ENCODE measurements around the gene USP3. TPM values are rescaled to one million over a fixed set of nuclear protein-coding genes. Genes with fewer than 3 reads are reported as not detected.

USP3 gene
- total RNA-seq, 2 experiments from 2014 or later = 37.3 to 42.2 TPM

DNA sequence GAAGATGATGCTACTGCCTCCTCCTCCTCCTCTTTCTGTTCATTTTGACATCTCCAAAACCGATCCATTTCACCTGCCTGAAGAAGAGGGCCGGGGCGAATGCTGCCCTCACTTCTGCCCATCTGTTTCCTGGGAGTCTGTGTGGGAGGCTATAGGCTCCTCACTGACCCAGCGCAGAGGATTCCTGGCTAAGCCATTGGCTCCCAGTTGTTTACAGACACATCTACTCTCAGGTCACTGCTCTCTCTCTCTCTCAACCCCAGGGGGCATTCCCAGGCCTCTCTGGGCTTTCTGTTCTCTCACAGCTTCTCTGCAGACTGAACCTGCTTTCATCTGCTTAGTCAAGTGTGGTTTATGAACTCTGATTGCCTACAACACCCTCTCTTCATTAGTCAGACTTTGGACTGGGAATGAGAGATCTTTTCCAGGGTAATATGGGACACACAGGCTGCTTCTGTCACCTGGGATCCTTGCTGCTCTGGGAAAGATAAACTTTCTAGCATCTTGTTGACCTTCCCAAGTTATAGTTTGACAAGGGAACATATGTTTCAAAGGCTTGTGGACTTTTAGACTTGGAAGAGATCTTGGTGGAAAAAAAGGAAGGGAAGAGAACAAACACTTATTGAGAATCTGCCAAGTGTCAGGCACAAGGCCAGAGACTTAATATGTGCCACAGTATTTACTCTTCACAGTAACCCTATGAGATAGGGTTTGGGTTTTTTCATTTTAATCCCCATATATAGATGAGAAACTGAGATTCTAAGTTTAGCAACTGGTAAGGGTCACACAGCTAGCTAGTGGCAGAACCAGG lies 30.2 kb upstream of the USP3 start:
- CTCF ChIA-PET = interaction anchor here (0.6 to 1.8 kb wide), 5 partner anchors 13 to 1409 kb away, joined by 3 to 4 read pairs (median 4); no protein-coding TSS in a partner anchor
- POLR2A ChIA-PET = interaction anchor here (1.0 to 1.4 kb wide), 3 partner anchors 13 to 31 kb away, joined by 3 read pairs; no protein-coding TSS in a partner anchor

DNA sequence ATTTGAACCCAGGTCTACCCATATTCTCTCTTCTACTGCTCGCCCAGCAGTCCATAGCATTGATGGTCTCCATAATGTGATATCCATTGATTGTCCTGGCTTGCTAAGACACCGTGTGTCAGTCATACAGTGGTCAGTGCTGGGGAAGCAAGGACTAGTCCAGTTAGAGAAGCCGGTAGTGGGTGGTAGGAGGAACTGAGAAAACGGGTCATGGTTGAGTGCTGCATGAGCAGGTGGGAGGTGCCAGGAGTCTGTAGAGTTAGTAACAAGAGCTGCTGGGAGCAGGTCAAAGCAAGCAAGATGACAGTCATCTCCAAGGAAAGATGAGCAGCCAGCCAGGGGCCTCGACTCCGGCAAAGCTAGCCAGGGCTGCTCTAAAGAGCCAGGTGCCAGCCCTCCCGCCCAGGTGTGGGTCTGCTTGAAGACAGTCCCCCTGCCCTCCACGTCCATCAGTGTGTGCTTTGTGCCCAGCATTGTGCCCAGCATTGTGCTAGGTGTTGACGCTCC lies 29.5 kb upstream of the USP3 start:
- POLR2A ChIA-PET = interaction anchor here (1.1 to 1.4 kb wide), 2 partner anchors 12 to 30 kb away, joined by 3 read pairs; no protein-coding TSS in a partner anchor
- CTCF ChIA-PET = interaction anchor here (1.1 to 1.8 kb wide), 4 partner anchors 12 to 124 kb away, joined by 3 to 4 read pairs (median 3); no protein-coding TSS in a partner anchor

GRCh38 chr15:63475707-63476106 lies 28.7 kb upstream of the USP3 start:
- ChIA-PET POLR2A (interaction anchor here (1.1 kb wide), 1 partner anchor 12 kb away, joined by 3 read pairs; no protein-coding TSS in a partner anchor), CTCF (interaction anchor here (1.1 kb wide), 3 partner anchors 9 to 123 kb away, joined by 3 to 5 read pairs (median 3); no protein-coding TSS in a partner anchor)

DNA sequence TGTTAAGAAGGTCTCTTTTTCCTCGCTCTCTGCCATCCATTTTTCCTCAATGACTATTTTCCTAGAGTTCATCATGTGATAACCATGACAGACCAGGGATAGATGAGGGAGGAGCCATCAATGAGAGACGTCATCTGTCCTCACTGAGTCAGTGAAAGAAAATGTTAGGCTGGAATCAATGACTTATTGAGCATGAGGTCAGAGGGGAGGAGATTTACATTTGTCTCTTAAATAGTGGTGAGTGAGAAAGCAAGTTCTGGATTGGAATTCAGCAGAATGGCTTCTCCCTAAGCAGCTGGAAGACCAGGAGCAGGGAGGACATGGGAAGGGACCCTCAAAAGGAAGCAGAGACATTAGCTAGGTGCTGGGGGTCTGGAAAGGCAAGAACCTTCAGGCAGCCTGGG lies 28.2 kb upstream of the USP3 start:
- POLR2A ChIA-PET = no interaction called here

GRCh38 chr15:63478243-63478642 lies 26.1 kb upstream of the USP3 start:
- CTCF ChIA-PET = interaction anchor here (1.3 kb wide), 1 partner anchor 9 kb away, joined by 3 read pairs; no protein-coding TSS in a partner anchor
- POLR2A ChIA-PET = no interaction called here

More for the DNA sequence above, 28.2 kb upstream of the USP3 start:
- CTCF ChIA-PET = interaction anchor here (1.1 kb wide), 1 partner anchor 10 kb away, joined by 5 read pairs; no protein-coding TSS in a partner anchor

DNA sequence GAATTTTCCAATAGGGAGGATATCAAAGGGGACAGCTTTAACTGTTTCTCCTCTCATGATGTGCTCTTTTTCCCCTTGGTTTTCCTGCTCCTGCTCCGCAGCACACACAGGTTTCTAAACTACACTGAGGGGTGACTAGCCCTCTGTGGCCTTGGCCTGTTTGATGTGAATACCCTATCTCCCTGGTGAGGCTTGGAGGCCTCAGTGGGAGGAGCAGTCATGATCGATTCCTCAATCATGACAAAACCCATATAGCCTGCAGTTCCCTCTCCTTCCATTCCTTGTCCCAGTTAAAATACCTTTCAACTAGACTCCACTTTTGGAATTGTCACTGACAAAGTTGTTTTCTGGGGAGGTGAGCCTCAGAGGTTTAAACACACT lies 24.0 kb upstream of the USP3 start:
- CTCF ChIA-PET = no interaction called here

DNA sequence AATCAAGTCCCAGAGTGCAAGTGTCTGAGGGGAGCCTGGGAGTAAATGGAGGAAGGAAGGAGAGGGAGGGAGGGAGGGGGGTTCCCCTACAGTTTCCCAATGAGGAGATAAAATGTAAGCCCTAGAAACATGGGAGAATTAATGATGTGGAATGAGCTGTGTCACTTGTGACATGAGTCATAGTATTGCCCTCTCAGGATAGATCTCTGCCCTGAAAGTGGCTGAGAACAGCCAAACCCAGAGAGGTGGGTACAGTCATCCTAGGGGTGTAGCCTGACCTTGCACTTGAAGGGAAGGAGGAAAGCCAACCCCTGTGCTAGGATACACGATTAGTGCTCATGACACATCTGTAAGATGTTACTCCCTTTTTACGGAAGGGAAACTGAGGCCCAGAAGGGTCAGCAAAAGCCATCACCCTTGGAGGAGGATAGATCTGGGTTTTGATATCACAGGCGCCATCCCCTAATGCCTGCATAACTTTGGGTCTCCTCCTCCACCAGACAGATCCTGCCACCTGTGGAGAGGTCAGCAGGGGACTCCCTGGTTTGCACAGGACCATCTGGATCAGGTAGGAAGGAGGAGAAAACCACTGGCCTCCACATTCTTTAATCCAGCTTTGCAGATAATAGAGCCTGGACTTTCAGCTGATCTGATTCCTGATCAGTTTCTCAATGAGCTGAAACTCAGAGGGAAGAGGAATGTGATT lies 23.1 kb upstream of the USP3 start:
- ChIA-PET CTCF (interaction anchor here (1.3 kb wide), 1 partner anchor 119 kb away, joined by 5 read pairs; no protein-coding TSS in a partner anchor), POLR2A (interaction anchor here (0.8 kb wide), 2 partner anchors 15 to 71 kb away, joined by 3 to 4 read pairs; no protein-coding TSS in a partner anchor)

More for the DNA sequence above, 24.0 kb upstream of the USP3 start:
- POLR2A ChIA-PET = interaction anchor here (0.8 kb wide), 1 partner anchor 16 kb away, joined by 4 read pairs; no protein-coding TSS in a partner anchor

DNA sequence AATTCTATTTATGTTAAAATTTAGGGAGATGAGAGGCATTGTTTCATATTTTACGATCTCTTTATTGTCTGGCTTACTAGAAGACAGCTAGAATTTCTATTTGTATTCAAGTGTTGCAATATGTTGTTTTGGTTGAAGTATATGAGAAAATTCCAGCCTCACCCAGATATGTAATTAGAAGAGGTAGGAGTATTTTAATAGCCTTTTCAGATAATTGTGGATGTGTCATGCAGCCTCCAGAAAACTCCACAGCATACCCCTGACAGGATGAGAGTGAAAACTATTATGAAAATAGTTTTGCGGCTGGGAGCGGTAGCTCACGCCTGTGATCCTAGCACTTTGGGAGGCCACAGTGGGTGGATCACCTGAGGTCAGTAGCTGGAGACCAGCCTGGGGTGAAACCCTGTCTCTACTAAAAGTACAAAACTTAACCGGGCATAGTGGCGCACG lies 21.5 kb upstream of the USP3 start:
- ChIA-PET CTCF (interaction anchor here (1.1 to 2.0 kb wide), 7 partner anchors 14 to 117 kb away, joined by 3 to 11 read pairs (median 4); partner anchors contain the start of gene USP3), POLR2A (interaction anchor here (1.2 to 1.4 kb wide), 2 partner anchors 22 to 27 kb away, joined by 4 to 6 read pairs; partner anchors contain the start of gene USP3)

GRCh38 chr15:63483521-63484371 lies 20.6 kb upstream of the USP3 start:
- ChIA-PET CTCF (interaction anchor here (1.1 to 2.0 kb wide), 7 partner anchors 10 to 81 kb away, joined by 3 to 11 read pairs (median 4); partner anchors contain the start of gene USP3), POLR2A (interaction anchor here (1.2 to 1.4 kb wide), 2 partner anchors 21 to 26 kb away, joined by 4 to 6 read pairs; partner anchors contain the start of gene USP3)

GRCh38 chr15:63484433-63485186 lies 19.8 kb upstream of the USP3 start:
- POLR2A ChIA-PET = interaction anchor here (1.4 kb wide), 1 partner anchor 20 kb away, joined by 6 read pairs; the partner anchor contains the start of gene USP3
- CTCF ChIA-PET = interaction anchor here (1.2 to 2.0 kb wide), 6 partner anchors 9 to 22 kb away, joined by 3 to 11 read pairs (median 5); partner anchors contain the start of gene USP3

DNA sequence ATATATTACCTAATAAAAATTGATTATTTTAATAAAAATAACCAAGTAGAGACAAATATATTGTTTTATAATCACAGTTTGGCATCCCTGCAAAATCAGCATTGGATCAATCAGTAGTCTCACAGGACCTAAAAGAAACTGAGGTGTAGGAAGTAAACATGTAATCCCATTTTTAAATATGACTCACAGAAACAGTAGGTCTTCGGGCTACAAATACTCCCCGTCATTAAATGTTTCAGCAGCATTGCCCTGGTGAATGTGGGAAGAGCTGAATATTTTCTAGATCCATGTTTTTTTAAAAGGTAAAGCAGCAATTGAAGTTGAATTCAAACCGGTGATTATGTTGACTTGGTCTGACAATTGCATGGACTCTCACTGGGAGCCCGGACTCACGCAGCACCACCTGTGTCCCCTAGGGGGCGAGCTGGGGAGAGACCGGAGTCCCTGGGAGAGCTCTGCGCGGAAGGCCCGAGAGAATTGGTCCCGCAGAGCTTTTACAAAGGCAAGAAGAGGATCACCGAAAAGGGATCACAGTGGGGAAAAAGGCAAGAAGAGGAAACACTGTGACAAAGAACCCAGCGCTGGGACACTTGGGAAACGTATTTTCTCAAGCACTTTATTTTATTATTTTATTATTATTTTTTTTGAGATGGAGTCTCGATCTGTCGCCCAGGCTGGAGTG lies 17.2 kb upstream of the USP3 start:
- POLR2A ChIA-PET = interaction anchor here (0.5 to 1.2 kb wide), 4 partner anchors 11 to 17 kb away, joined by 3 to 6 read pairs (median 3); no protein-coding TSS in a partner anchor

GRCh38 chr15:63487758-63488397 lies 16.5 kb upstream of the USP3 start:
- ChIA-PET POLR2A (interaction anchor here (0.5 to 1.2 kb wide), 4 partner anchors 10 to 18 kb away, joined by 3 to 6 read pairs (median 3); no protein-coding TSS in a partner anchor), CTCF (interaction anchor here (0.9 to 2.2 kb wide), 15 partner anchors 9 to 122 kb away, joined by 3 to 11 read pairs (median 4); partner anchors contain the start of gene USP3)

More for the DNA sequence above, 17.2 kb upstream of the USP3 start:
- CTCF ChIA-PET = interaction anchor here (0.9 to 2.2 kb wide), 14 partner anchors 9 to 123 kb away, joined by 3 to 11 read pairs (median 4); partner anchors contain the start of gene USP3

DNA sequence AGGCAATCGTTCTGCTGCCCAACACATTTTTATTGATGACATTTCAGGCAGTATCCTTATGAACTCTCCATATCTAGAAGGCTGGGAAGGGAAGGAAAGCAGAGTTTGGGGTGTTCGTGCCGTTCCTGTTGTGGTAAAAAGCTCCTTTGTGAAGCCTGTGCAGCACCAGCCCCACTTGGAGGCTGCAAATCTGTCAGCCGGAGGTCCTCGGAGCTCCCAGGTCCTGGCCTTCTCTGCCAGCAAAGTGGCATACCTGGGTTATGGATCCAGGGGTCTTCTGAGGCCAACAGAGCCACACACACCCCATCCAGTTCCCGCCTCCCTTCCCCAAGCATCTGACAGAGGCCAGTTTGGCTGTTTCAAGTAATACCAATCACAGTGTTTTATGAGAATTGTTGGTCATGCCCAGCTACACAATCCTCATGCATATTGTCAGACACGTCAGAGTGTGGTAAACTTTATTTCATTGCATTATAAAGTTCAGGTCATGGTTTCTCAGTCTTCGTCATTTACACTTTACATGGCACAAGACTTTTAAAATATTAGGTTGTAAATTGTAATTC lies 15.9 kb upstream of the USP3 start:
- ChIA-PET CTCF (interaction anchor here (1.0 to 2.2 kb wide), 4 partner anchors 8 to 33 kb away, joined by 3 to 11 read pairs (median 8); partner anchors contain the start of gene USP3), POLR2A (no interaction called here)

DNA sequence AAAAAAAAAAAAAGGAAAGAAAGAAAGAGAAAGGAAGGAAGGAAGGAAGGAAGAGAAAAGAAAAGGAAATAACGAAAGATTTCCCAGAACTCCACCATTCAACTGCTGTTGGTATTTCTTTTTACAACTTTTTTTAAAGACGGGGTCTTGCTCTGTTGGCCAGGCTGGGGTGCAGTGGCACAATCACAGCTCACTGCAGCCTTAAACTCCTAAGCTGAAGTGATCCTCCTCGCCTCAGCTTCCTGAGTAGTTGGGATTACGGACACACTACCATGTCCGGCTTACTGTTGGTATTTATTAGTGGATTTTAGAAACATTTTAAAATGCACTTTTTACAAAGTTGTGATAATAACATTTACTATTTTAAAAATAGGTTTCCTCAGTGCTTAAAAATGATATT lies 15.0 kb upstream of the USP3 start:
- ChIA-PET POLR2A (no interaction called here), CTCF (interaction anchor here (1.5 kb wide), 1 partner anchor 14 kb away, joined by 3 read pairs; no protein-coding TSS in a partner anchor)

- ChIA-PET POLR2A (no interaction called here), CTCF (interaction anchor here (1.5 kb wide), 1 partner anchor 13 kb away, joined by 3 read pairs; no protein-coding TSS in a partner anchor)
Observed at GRCh38 chr15:63490345-63491034, 13.9 kb upstream of the USP3 start.
